IMR-90 (cell line): ENCODE measurements around the gene CNGB1.

Experiments used
- BHLHE40 ChIP-seq: fragments of 150-350 bp; IDR thresholded peaks from 2 replicates; pipeline ENCODE4 v1.6.1; 2016; ENCODE audit warnings: mild to moderate bottlenecking, low read depth, low read length
- CEBPB ChIP-seq: IDR thresholded peaks from 2 replicates; pipeline ENCODE4 v1.6.1; 2012; ENCODE audit warnings: low read depth, low read length, improper control_type of control experiment
- CTCF ChIP-seq: conservative IDR thresholded peaks from 2 replicates; pipeline ENCODE4 v1.5.1; 2012; ENCODE audit warnings: mild to moderate bottlenecking, low read depth, low read length, improper control_type of control experiment
- ELK1 ChIP-seq: fragments of 150-350 bp; IDR thresholded peaks from 2 replicates; pipeline ENCODE4 v1.6.1; 2016; ENCODE audit warnings: low read depth, mild to moderate bottlenecking, low read length, moderate library complexity, borderline replicate concordance
- MXI1 ChIP-seq: IDR thresholded peaks from 2 replicates; pipeline ENCODE4 v1.6.1; 2012; ENCODE audit warnings: low read depth, mild to moderate bottlenecking, low read length, moderate library complexity, borderline replicate concordance
- NFE2L2 ChIP-seq: fragments of 150-350 bp; IDR thresholded peaks from 2 replicates; pipeline ENCODE4 v1.6.1; 2016; ENCODE audit warnings: low read depth, mild to moderate bottlenecking, low read length
- POLR2A ChIP-seq: IDR thresholded peaks from 2 replicates; pipeline ENCODE4 v1.6.1; 2012; ENCODE audit warnings: mild to moderate bottlenecking, low read depth, low read length
- RAD21 ChIP-seq: IDR thresholded peaks from 2 replicates; pipeline ENCODE4 v1.6.1; 2012; ENCODE audit warnings: low read length, improper control_type of control experiment
- RCOR1 ChIP-seq: IDR thresholded peaks from 2 replicates; pipeline ENCODE4 v1.6.1; 2012; ENCODE audit warnings: mild to moderate bottlenecking, low read length, improper control_type of control experiment; ENCODE audit not compliant: insufficient replicate concordance
- SMC3 ChIP-seq: fragments of 150-350 bp; IDR thresholded peaks from 2 replicates; pipeline ENCODE4 v1.6.1; 2016; ENCODE audit warnings: low read depth, mild to moderate bottlenecking, antibody characterized with exemption, low read length, moderate library complexity

DNA sequence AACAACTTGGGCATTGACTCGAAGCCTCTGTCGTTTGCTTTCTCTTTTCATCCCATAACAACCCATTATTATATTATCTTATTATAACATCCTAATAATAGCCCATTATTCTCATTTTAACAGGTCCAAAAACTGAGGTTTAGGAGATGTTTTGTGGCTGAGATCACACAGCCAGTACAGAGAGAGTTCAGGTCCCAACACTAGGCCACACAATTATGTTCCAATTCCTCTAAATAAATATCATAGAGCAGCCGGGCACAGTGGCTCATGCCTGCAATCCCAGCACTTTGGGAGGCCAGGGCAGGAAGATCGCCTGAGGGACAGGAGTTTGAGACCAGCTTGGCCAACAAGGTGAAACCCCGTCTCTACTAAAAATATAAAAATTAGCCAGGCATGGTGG lies 128.3 kb downstream of the CNGB1 start:
- TF ChIP-seq CTCF (no peak), ELK1 (no peak), RCOR1 (no peak), POLR2A (no peak), CEBPB (no peak), RAD21 (no peak), NFE2L2 (no peak), MXI1 (no peak), SMC3 (no peak), BHLHE40 (no peak)
